Suprapubic skin (tissue), 4 donors: ENCODE results near the gene CNTF.

Experiments
- CTCF ChIP-seq, 2 donors: fragments of 200-600 bp in 1 of 2; fragments of 450-650 bp in 1 of 2; sonication (generic) in 1 of 2; IDR thresholded peaks; one replicate each; pipeline ENCODE4 v1.5.1; 2016 to 2019; ENCODE audit warnings: antibody characterized with exemption in 2 of 2, mild to moderate bottlenecking in 1 of 2, moderate library complexity in 1 of 2
- POLR2A ChIP-seq, 2 donors: fragments of 450-650 bp; IDR thresholded peaks; one replicate each; pipeline ENCODE4 v1.6.1; 2017; ENCODE audit warnings: antibody characterized with exemption in 2 of 2, mild to moderate bottlenecking in 2 of 2, moderate library complexity in 2 of 2
- POLR2AphosphoS5 ChIP-seq, 3 donors: sonication (generic); formaldehyde crosslinking; IDR thresholded peaks; one replicate each; pipeline ENCODE4 v1.6.1; 2017; ENCODE audit warnings: antibody characterized with exemption in 3 of 3

GRCh38 chr11:58639669-58640068 is 17.2 kb downstream of the CNTF start:
- TF ChIP-seq POLR2AphosphoS5 (IDR thresholded peaks at IDR 0.05) (no peak), CTCF (IDR thresholded peaks at IDR 0.05) (no peak), POLR2A (IDR thresholded peaks at IDR 0.05) (no peak)
